ENCODE data around the gene TTC28.

The TTC28 gene

DNA sequence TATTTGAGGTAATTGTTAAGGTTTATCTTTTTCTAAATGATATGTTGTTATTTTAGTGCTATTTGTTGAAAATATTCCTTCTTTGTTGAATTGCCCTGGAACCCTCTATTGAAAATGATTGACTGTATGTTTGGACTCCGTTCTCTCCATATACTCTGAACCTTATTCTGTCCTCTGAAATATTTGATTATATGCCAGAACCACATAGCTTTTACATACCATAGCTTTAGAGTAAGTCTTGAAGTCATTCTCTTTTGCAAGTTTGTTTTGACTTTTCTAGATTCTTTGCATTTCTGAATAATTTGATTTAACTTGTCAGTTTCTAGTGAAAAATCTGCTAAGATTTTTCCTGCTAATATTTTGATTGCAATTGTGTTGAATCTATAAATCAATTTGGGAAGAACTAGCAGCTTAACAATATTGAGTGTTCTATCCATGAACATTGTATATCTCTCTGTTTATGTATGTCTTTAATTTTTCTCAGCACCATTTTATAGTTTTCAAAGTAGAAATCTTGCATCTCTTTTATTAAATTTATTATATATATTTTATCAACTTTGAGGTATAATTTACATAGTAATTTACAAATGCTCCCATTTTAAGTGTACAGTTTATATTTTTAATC is 708.9 kb downstream of the TTC28 start:
- no peak for DNase-seq (ENCODE audit: low read depth in 2 of 2)

DNA sequence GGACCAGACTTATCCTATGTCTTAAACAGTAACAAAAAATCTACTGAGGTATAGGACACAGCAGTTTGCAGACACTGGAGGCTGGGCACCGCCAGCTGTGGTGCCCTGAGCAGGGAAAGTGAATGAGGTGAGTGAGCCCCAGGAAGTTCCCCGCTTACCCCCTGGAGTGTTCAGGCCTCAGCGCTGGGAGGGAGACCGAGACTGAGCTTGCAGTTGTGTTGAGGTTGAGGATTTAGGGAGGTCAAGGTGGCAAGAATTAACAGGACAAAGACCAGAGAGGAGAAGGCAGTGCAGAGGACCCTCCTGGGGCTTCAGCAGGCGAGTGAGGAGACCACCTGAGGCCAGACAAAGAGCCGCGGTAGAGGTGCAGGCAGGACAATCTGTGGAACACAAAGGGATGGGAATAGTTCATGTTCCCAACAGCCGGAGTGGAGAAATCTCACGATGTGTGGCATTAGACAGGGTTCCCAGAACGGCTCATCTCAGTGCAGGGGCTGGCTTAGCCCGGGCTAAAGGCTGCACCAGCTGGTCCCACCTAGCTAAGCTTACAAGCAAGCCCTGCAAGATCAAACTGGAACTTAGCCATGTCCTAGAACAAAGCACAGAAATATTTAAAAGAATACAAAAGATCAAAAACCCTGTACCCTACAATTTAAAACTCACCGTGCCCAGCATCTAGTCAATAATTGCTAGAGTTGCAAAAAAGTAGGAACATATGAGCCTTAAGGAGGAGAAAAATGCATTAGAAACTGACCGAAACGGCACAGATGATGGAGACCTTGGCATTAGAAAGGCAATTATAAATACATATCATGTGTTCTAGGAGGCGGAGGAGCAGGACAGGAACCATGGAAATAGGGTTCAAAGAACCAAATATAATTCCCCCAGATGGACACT is 713.2 kb downstream of the TTC28 start:
- DNase-seq (ENCODE audit: low read depth in 2 of 2), result no peak

DNA sequence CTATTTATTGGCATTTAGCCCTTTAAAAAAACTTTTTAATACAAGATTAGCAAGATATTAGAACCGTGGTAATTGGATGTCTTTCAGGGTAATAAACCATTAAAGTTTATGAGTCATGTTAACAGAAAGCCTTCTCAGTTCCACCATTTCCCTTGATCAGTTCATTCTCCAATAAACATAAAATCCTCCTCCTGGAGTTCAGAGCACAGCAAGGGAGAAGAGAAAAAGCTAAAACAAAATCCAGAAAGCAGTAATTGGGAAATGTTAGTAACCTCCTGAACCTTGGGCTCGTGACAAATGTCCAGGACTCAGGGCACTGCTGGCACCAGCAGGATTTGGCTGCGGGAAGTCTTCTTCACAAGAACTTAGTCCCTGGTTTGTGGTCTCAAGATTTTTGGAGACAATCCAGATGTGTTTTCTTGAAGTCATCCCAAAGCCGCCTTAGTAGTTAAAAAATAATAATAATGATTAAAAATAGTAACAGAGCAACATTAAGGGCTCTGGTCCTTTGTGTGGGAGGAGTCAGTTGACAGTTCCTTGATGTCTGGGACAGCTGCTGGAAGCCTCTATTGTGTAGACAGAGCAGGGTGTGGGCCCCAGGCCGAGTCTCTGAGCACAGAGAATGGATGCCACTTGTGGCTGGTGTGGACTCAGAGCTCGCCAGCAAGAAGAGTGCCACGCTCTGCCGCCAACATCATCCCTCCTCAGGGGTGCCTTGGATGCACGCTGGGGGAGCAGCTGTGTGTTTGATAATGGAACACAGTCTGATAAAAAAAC is 717.2 kb downstream of the TTC28 start:
- DNase-seq (ENCODE audit: low read depth in 2 of 2), result no peak

DNA sequence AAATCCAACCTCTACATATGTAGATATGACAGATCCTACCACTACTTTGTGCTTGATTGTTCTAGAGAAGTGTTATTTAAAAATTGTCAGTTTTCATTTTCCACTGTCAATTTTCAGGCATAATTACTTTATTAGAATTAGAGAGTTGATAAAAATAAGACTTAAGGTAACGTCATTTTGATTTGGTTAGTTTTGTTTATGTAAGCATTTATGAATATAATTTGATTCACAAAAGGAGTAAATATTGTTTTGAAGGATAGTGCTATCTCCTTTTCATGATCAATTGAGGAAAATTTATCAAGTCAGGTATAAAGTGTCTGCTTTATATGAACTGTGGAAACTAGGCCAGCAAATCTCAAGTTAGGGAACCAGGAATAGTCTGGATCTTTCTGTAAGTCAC is 718.0 kb downstream of the TTC28 start:
- DNase-seq (ENCODE audit: low read depth in 2 of 2), result no peak

DNA sequence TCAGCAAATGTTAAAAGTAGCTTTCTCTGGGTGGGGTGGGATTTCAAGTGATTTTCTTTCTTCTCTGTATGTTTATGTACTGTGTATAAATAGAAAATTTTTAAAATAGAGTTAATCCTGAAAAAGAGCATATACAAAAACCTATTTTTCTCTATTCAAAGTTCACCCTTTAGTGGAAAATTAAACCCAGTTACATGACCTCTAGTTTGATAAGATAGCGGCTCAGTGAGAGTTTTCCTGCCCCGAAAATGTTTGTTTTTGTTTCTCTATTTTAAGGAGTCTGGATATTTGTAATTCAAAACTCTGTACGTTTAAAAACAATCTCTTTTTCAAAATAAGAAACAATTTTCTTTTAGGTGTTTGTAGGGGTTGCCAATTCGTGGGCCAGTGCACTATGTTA is 718.5 kb downstream of the TTC28 start:
- DNase-seq (ENCODE audit: low read depth in 2 of 2), result no peak

DNA sequence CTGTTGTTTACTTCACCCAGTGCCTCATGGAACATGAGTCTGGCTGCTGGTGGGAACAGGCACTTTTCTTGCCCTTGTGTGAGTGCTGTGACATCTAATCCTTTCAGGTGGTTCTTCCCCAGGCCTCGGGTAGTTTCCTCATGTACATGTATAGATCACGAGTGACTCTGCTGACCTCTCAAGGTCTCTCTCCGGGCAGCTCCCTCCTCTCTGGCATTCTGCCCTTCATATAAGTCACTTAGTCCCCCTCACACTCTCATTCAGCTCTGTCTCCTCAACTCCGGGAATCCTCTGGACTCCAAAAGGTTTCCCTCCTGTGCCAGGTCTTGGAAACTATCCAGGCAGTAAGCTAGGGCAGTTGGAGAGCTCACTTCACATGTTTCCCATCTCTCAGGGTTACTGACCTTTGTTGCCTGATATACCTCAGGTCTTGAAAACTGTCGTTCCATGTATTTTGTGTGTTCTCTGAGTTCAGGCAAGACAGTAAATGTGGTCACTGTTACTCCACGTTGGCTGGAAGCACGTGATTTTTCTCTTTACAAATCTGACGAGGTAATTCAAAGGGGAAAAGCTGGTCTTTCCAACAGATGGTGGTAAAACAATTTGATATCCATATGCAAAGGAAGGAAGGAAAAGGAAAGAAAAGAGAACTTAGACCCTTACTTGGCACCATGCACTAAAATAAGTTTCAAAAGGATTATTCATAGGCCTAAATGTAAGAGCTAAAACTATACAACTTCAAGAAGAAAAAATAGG is 720.1 kb downstream of the TTC28 start:
- DNase-seq (ENCODE audit: low read depth in 2 of 2), result no peak

DNA sequence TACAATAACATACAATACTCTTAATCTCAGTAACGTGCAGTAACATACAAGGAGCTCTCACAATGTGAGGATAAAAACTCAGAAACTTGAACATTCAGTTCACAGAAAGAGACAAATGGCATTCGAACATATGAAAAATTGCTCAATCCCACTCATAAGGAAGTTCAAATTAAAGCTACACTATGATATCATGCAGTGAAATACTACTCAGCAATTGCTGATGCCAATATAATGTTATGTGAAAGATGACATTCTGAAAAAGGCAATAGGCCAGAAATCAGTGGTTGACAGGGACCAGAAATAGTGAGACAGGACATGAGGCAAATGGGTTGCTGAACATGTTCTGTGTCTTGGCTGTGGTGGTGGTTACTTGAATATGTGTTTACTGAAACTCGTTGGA is 726.9 kb downstream of the TTC28 start:
- no peak for DNase-seq (ENCODE audit: low read depth in 2 of 2)

DNA sequence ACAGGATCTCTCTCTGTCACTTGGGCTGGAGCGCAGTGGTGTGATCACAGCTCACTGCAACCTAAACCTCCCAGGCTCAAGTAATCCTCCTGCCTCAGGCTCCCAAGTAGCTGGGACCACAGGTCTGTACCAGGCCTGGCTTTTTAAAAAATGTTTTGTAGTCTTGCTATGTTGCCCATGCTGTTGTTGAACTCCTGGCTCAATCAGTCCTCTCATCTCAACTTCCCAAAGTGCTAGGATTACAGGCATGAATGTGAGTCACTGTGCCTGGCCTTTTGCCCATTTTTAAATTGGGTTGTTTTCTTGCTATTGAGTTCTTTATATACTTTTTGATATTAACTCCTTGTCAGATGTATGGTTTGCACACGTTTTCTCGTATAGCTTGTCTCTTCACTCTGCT is 727.5 kb downstream of the TTC28 start:
- DNase-seq (ENCODE audit: low read depth in 2 of 2), result no peak

DNA sequence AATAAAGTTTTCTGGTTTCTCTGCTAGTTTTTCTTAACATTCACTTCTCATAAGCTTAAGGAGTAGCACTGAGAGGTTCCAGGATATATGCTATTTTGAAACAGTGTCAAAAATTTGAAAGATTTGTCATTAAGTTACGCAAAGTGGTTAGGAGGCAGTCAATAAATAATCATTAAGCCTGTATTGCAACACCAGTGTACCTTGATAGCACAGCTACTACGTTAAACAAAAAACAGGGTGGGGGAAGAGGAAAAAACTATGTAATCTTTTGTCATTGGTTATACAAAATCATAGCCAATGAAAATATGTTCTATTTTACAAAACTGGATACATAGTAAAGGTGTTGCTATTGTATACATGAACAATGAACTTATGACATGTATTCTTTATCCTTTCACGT is 730.2 kb downstream of the TTC28 start:
- DNase-seq (ENCODE audit: low read depth in 2 of 2), result no peak

DNA sequence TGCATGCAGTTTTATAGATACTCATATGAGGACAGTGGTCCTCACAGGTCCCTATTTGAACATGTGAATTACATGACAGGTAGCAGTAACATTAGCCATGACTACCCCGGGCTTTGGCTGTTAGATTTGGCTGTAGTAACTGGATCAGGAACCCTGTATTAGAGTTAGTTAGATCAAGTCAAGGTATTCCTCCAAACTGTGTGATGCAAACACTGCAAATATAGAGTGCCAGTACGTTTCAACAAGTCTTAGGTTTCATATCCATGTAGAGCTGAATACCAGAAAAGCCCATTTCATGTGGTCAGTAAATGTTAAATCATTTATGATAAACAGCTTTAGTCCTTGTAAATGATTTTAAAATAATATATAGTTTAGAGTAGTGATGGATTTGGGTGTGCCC is 731.1 kb downstream of the TTC28 start:
- DNase-seq (ENCODE audit: low read depth in 2 of 2), result no peak

DNA sequence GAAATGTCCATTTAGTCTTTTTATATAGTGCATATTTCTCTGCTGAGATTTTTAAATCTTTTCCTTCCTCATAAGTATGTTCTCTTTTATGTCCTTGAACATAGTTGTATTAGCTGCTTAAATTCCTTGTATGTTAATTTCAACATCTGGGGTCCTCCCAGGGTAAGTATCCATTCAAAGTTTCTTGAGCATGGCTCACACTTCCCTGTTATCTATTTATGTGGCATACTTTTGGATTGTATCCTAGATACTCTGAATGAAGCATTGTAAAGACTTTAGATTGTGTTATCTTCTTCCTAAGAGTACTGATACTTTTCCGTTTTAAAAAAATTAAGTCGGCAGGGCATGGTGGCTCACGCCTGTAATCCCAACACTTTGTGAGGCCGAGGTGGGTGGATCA is 732.2 kb downstream of the TTC28 start:
- DNase-seq (ENCODE audit: low read depth in 2 of 2), result no peak

DNA sequence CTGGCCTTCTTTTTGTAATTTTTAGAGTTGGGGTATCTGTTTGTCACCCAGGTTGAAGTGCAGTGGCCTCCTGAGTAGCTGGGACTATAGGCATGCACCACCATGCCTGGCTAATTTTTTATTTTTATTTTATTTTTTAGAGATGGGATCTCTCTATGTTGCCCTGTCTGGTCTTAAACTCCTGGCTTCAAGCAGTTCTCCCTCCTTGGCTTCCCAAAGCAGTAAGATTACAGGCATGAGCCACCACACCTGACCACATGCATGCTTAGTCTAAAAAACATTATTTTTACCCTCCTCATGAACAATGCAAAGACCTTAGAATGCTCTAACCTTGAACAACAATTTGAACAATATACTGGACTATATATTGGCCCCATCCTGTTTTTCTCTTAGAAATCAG is 738.5 kb downstream of the TTC28 start:
- no peak for DNase-seq (ENCODE audit: low read depth in 2 of 2)

DNA sequence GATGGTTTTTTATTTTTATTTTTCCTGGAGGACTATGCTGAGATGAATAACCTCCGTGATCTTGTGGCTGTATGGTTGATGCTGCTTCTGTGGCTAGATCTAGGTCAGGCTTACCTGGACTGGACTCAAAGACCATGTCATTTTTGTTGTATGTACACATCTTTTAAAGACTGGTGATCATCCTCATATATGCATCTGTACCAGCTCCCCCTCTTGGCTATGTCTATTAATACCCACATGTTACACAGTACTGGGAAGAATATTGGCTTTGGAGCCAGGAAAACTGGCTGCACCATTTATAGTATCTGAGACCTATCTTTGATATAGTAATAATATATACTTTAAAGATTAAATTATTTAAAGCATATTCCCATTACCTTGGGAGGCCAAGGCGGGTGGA is 742.2 kb downstream of the TTC28 start:
- no peak for DNase-seq (ENCODE audit: low read depth in 2 of 2)

DNA sequence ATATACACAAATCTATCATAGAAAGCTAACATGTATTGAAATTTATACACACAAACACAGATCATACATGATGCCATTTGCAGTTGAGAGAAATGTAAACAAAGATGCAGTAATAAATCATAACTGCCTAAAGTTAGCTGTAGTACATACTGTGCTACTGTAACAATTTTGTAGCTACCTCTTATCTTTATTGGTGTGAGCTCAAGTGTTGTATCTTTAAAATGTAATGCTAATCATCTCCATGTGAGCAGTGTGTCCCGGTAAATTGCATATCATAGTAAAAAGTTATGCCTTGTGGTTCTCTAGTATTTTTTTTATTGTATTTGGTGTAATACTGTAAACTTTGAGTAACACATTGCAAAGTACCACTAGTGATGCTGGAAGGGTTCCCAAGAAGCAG is 743.7 kb downstream of the TTC28 start:
- DNase-seq (ENCODE audit: low read depth in 2 of 2), result no peak

DNA sequence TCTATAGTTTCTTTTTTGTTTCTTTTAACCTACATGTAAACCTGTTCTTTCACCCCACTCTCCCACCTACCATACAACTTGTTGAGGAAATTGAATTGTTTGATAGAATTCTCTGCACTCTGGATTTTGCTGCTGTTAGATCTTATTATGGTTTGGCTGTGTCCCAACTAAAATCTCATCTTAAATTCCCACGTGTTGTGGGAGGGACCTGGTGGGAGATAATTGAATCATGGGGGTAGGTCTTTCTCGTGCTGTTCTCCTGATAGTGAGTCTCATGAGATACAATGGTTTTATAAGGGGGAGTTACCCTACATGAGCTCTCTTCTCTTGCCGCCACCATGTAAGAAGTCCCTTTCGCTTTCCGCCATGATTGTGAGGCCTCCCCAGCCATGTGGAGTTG is 745.6 kb downstream of the TTC28 start:
- no peak for DNase-seq (ENCODE audit: low read depth in 2 of 2)

DNA sequence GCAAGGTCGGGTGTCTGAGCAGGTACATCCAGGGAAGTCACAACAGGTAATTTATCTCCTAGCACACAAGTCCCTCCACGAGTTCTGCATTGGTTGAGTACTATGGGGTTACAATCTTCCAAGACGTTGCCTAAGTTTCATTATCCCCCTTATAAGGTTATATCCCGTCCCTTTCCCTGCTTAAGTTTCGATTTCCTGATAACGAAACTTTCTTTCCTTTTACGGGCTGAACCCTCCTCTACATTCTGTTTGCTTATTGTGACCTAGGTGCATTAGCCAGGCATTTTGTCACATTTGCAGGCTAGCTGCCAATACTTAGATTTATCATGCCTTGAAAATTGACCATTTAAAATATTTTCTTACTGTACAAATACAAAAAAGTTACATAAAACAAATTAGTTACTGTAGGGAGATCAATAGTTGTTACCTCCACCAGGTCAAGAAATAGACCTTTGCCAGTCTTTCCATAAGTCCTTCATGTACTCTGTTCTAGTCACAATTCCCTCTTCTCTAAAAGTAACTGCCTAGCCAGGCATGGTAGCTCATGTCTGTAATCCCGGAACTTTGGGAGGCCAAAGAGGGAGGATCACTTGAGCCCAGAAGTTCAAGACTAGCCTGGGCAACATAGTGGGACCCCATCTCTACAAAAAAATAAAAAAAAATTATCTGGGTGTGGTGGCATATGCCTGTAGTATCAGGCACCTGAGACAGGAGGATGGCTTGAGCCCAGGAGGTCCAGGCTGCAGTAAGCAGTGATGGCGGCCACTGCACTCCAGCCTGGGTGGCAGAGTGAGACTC is 746.3 kb downstream of the TTC28 start:
- DNase-seq (ENCODE audit: low read depth in 2 of 2), result no peak

DNA sequence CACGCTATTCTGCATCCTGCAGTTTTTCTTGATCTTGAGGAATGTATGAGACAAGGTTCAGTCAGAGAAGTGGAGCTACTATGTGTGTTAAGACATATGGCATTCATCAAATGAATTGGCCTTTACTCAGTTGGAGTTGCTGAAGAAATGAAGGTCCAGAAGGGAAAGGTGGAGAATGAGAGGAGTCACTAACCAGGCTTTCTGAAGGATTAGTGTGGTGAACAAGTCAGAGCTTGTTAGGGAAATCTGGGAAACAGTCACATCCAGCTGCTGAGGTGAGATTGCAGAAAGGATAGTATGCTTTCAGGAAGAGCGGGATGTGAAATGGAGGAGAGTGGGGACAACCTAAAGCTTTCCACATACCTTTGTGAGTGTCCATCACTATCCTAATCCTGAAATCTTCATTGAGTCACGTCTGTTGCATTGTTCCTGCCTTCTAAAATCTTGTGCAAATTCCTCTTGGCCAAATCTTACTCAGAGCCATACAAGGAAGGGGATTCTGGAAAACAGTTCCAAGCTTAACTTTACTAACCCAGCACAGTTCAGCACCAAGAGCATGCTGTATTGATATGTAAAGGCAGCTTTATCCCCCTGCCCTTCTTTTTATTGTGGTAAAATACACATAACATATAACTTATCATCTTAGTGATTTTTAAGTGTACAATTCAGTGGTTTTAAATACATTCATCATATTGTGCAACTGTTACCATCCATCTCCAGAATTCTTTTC is 749.1 kb downstream of the TTC28 start:
- no peak for DNase-seq (ENCODE audit: low read depth in 2 of 2)

Data from activated CD8-positive, alpha-beta memory T cell treated with anti-CD3 and anti-CD28 coated beads for 4 hours (primary cell).